Activated T-cell treated with anti-CD3 and anti-CD28 coated beads, Interleukin-2, amount 50 U/mL, for 24 hours (primary cell): Measurements from ENCODE around the gene TMEM107.

Experiments
- DNase-seq: peaks from one replicate; pipeline ENCODE4 v3.0.0-alpha.2; 2020
- H3K27ac Mint-ChIP-seq: 2 replicates; pipeline ENCODE4 v1.8.0; 2020; ENCODE audit warnings: mild to moderate bottlenecking, mixed read lengths
- H3K27me3 Mint-ChIP-seq: 2 replicates; pipeline ENCODE4 v1.8.0; 2020; ENCODE audit warnings: mixed read lengths
- H3K36me3 Mint-ChIP-seq: 2 replicates; pipeline ENCODE4 v1.8.0; 2020; ENCODE audit warnings: low read depth, mixed read lengths
- H3K4me1 Mint-ChIP-seq: 2 replicates; pipeline ENCODE4 v1.8.0; 2020; ENCODE audit warnings: low read depth, mixed read lengths
- H3K4me3 Mint-ChIP-seq: 2 replicates; pipeline ENCODE4 v1.8.0; 2020; ENCODE audit warnings: mild to moderate bottlenecking, moderate library complexity, mixed read lengths
- H3K9me3 Mint-ChIP-seq: 2 replicates; pipeline ENCODE4 v1.8.0; 2020; ENCODE audit warnings: mixed read lengths

Gene TMEM107

GRCh38 chr17:8151120-8151640 lies 25.0 kb downstream of the TMEM107 start:
- DNase-seq, result peak; percentile 90
- H3K9me3 Mint-ChIP-seq, result no peaks in the 10 kb centered on the region
- peaks cover 52% of the 10 kb centered on the region for H3K36me3 Mint-ChIP-seq
- no peaks in the 10 kb centered on the region for H3K27me3 Mint-ChIP-seq
- H3K27ac Mint-ChIP-seq, result no peak overlapping the region
- H3K4me1 Mint-ChIP-seq, result peaks cover 39% of the 10 kb centered on the region
- peak overlapping the region; percentile 91 for H3K4me3 Mint-ChIP-seq

DNA sequence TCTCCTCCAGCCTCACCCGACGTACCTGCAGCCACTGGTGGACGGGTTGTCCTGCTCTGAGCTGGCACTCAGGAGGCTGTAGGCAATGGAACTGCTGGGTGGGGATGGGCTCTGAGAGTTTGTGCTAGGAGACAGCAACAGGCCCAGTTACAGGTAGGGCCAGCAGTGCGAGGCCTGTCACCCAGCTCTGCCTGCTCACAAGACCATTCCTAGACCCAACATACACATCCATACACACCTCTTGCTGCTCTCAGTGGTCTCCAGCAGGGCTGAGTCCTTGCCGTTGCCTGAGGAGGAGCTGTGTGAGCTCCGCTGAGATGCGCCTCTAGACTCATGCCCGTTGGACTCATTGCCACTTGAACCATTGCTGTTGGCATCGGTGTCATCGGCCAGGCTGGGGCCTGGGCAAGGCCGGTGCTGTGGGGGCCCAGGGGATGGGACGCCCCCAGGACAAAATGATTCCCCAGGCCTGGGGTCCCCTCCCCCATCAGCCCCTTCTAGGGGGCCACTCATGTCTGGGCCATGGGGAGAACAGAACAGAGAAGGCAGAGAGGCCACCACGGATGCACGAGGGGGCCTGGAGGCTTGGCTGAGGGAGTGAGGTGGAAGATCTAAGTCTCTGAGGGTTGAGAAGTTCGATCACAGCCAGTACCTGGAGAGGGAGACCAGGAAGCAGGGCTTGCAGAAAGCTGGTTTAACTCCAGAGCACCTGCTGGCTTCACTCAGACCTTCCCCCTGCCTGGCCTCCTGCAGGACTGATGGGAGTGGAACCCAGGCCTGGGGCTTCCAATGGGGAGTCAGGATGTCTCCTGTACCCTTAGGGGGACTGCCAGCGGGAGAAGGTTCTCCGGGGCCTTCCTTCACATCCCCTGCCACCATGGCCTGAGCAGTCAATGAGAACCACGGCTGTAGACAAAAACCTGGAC lies 25.7 kb downstream of the TMEM107 start:
- H3K4me1 Mint-ChIP-seq, result peaks cover 39% of the 10 kb centered on the region
- no peaks in the 10 kb centered on the region for H3K27me3 Mint-ChIP-seq
- peaks cover 59% of the 10 kb centered on the region for H3K36me3 Mint-ChIP-seq

GRCh38 chr17:8149419-8150193 lies 26.6 kb downstream of the TMEM107 start:
- Mint-ChIP-seq H3K4me1 (peaks cover 39% of the 10 kb centered on the region), H3K27me3 (no peaks in the 10 kb centered on the region), H3K36me3 (peaks cover 66% of the 10 kb centered on the region), H3K9me3 (no peaks in the 10 kb centered on the region), H3K27ac (no peak overlapping the region), H3K4me3 (no peak overlapping the region)
- no peak for DNase-seq

More for the DNA sequence above, 25.7 kb downstream of the TMEM107 start:
- DNase-seq, result no peak
- Mint-ChIP-seq H3K4me3 (peak overlapping the region; percentile 91), H3K9me3 (no peaks in the 10 kb centered on the region), H3K27ac (no peak overlapping the region)

DNA sequence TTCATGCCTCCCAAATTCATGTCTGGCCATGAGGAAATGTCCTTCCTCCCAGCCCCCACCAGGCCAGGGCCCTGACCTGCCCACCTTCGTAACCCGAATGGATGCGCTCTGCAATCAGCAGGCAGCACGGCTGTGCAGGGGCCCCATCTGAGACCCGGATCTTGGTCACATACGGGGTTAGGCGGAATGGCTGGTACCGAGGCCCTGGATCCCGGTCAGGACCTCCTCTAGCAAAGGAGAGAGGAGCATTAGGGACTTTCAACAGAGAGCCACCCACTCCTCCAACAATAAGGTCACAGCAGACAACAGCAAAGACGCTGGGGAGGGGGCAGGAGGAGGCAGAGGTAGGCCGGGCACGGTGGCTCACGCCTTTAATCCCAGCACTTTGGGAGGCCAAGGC lies 27.6 kb downstream of the TMEM107 start:
- Mint-ChIP-seq H3K27ac (no peak overlapping the region), H3K4me3 (no peak overlapping the region), H3K36me3 (peaks cover 77% of the 10 kb centered on the region)

GRCh38 chr17:8147805-8148404 lies 28.3 kb downstream of the TMEM107 start:
- Mint-ChIP-seq H3K4me3 (no peak overlapping the region), H3K9me3 (no peaks in the 10 kb centered on the region), H3K4me1 (peaks cover 31% of the 10 kb centered on the region), H3K27ac (peak overlapping the region; percentile 40), H3K36me3 (peaks cover 81% of the 10 kb centered on the region), H3K27me3 (no peaks in the 10 kb centered on the region)
- DNase-seq, result no peak

More for the DNA sequence above, 27.6 kb downstream of the TMEM107 start:
- Mint-ChIP-seq H3K27me3 (no peaks in the 10 kb centered on the region), H3K9me3 (no peaks in the 10 kb centered on the region), H3K4me1 (peaks cover 38% of the 10 kb centered on the region)
- DNase-seq, result no peak

DNA sequence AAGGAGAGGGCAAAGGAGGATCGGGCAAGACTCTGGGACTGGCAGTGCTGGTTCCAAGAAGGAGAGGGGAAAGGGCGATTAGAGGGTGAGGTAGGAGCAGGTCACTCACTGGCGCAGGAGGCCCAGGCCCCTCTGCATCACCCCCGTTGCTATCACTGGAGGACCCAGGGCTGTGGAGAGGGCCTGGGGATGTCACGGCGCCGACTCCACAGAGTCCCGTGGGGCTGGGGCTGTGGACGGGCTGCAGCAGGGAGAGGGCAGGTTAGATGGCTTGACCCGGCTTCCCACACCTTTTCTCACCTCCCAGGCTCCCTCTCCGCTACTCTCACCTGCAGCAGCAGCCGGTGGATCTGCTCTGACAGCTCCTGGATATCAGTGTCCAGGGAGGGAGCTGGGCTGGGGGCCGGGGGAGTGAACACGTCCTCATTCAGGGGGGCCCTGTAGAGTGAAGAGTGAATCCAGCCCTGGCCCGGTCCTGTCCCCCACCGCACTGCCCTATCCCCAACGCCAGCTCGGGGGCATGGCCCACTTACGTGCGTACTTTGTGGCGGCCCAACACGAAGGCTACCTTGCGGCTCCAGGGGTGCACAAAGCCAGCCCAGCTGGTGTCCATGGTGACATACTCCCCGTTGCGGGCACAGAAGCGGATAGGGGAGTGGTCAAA lies 28.9 kb downstream of the TMEM107 start:
- Mint-ChIP-seq H3K27ac (peak overlapping the region; percentile 40), H3K4me1 (peaks cover 25% of the 10 kb centered on the region), H3K27me3 (no peaks in the 10 kb centered on the region), H3K9me3 (no peaks in the 10 kb centered on the region), H3K4me3 (no peak overlapping the region), H3K36me3 (peaks cover 87% of the 10 kb centered on the region)
- DNase-seq, result no peak

DNA sequence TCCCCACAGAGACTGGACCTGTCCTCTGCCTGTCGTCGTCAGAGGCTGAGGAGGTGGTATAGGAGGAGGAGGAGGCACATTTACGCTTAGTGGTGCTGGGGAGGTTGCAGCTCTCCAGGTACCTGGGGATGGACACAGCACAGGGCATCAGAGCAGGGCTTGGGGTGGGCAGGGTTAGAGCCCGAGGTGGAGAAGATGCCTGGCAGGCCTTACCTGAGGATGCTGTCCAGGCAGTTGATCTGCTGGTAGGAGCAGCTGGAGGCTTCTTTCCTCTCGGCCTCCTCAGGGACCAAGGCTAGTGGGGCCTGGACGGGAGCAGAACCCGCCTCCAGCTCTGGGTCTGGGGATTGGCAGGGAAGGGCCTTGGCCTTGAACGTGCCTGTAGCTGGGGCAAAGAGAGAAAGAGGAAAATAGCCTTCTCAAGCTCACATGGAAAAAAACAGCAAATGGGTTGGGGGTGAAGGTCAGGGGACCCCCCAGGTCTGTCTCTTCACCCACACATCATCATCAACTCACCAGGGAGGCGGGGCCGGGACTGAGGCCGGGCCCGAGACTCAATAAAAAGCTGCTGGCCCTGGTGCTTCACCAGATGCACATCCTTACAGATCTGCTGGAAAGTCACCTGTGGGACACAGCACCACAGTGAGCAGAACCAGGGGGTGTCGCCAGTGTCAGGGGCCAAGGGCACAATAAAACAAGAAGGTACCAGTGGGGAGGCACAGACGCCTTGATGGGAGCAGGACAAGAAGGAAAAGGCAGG lies 29.6 kb downstream of the TMEM107 start:
- Mint-ChIP-seq H3K4me3 (no peak overlapping the region), H3K27ac (peak overlapping the region; percentile 33), H3K27me3 (no peaks in the 10 kb centered on the region), H3K9me3 (no peaks in the 10 kb centered on the region), H3K4me1 (peaks cover 19% of the 10 kb centered on the region), H3K36me3 (peaks cover 89% of the 10 kb centered on the region)
- DNase-seq, result no peak

DNA sequence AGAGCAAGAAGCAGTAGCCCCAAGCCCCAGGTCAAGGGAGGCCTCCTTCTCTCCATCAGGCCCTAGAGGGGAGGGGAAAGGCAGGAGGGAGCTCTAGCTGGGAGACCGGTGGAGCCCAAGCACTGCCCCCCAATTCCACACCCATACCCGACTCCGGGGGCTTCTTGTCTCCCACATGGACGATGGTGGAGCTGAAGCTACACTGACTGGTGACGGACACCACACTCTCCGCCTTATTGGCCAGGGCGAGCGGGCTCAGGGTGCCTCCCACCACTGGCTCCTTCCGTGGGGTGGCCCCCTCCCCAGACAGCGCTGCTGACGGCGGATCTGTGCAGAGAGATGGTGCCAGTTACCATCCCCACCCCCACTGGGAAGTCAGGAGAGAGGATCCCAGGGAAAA lies 30.4 kb downstream of the TMEM107 start:
- DNase-seq, result no peak
- Mint-ChIP-seq H3K27me3 (no peaks in the 10 kb centered on the region), H3K4me1 (peaks cover 14% of the 10 kb centered on the region), H3K36me3 (peaks cover 94% of the 10 kb centered on the region), H3K27ac (no peak overlapping the region), H3K4me3 (no peak overlapping the region), H3K9me3 (no peaks in the 10 kb centered on the region)

DNA sequence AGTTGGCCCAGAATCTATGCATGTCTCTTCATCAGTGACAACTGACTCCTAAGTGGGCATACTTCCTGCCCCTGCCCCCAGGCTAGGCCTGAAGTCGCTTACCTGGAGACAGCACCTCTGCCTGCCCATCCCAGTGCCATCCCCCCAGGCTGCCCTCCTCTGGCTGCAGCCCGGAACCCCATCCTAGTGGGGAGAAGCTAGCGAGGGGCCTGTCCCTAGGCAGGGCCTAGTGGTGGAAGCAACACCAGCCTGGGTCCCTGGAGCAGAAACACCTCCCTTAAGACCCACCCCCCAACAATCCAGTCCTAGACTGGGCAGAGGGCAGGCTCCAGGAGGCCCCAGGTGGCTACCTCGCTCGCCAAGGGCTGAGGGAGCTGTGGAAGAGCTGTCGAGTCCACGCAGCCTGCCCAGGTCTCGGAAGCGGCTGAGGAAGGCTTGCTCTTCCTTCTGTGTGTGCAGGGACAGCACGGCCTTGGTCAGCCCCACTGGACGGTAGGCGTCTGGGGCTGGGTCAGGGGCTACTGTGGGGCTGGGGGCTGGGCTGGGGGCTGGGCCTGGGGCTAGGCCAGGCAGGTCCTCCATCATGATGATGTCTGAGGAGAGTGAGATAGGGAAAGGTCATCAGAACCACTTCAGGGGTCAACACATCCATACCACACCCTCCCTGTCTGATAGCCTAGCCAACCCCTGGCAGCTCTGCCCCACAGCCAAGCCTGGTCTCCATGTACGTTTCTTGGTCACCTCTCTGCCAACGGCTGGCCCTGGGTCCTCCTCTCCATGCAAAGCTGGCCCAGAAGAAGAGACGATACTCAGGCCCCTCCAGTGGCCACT lies 31.6 kb downstream of the TMEM107 start:
- peaks cover 95% of the 10 kb centered on the region for H3K36me3 Mint-ChIP-seq
- no peaks in the 10 kb centered on the region for H3K9me3 Mint-ChIP-seq
- no peak overlapping the region for H3K4me3 Mint-ChIP-seq
- no peaks in the 10 kb centered on the region for H3K27me3 Mint-ChIP-seq
- no peak for DNase-seq
- no peak overlapping the region for H3K27ac Mint-ChIP-seq
- peaks cover 3% of the 10 kb centered on the region for H3K4me1 Mint-ChIP-seq

DNA sequence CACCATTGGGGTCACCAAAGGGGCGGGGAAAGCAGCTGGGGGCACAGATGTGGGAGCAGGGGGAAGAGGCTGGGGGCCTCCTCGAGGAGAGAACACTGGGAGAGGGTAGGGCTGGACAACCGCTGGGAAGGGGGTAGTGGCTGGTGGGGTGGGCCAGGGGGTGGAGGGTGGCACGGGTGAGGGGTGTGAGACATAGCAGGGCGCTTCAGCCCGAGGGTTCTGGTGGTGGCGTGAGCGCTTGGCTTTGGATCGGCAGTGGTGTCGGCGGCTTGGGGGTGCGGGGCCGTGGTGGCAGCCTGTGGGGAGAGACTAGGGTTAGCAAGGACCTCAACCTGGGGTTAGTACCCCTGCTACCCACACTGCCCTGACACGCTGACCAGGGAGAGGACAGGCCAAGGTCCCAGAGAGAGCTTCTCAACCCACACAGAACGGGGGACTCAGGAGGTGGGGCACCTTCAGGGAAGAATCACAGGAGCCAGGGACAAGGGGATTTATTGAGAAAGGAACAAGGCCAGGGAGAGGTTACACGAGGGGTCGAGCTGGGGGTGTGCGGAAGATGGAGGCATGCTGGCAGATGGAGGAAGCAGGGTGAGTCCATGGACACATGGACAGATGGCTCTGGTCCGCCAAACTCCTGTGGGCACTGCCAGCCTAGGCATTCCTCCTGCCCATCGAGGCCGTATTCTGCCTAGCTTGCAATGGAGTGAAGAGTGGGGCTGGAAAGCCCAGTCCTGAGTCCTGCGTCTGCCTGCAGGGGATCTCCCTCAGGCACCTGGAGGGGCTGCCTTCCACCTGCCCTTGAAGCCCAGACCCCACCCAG lies 32.4 kb downstream of the TMEM107 start:
- Mint-ChIP-seq H3K9me3 (no peaks in the 10 kb centered on the region), H3K27ac (no peak overlapping the region), H3K36me3 (peaks cover 91% of the 10 kb centered on the region), H3K27me3 (no peaks in the 10 kb centered on the region), H3K4me3 (no peak overlapping the region), H3K4me1 (no peaks in the 10 kb centered on the region)
- no peak for DNase-seq

GRCh38 chr17:8142887-8143580 lies 33.1 kb downstream of the TMEM107 start:
- Mint-ChIP-seq H3K9me3 (no peaks in the 10 kb centered on the region), H3K4me1 (no peaks in the 10 kb centered on the region), H3K36me3 (peaks cover 83% of the 10 kb centered on the region), H3K27me3 (no peaks in the 10 kb centered on the region), H3K4me3 (no peak overlapping the region), H3K27ac (no peak overlapping the region)
- no peak for DNase-seq
